ENCODE results near the gene CA5A. TPM values are rescaled to one million over a fixed set of nuclear protein-coding genes. Genes with fewer than 3 reads are reported as not detected.
A peak's percentile ranks its signal among the peaks of the same experiment; 100 is the strongest.

Gene CA5A
- total RNA-seq, 4 donors from 2014 or later, result not detected

DNA sequence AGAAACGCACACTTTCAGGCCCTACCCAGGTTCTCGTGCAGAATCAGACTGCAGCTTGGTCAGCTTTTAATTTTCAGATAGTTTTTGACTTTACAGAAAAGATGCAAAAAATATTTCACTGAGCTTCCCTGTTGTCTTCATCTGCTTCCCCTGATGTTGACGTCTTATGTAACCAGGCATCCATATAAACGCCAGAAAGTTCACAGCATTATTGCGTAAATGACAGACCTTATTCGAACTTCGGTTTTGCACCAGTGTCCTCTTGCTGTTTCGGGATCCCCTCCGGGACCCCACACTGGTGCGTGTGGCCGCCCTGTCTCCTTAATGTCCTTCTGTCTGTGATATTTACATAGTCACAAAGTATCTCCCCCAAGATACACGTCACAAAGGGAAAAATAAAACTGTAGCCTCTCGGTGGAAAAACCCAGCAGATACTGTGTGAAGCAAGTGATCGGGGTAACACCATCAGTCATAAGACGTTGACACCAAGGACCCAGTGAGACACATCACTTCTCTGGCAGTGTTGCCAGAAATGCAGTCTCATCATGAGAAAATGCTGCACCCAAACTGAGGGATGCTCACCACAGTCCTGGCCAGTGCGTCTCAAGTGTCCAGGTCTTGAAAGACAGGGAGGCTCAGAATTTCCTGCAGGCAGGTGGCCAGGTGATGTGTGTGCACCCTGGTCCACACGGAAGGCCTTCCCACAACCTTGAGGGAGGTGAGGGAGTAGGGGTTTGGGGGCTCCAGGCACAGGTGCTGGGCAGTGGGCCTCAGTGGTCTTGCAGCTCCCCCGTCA, 19.2 kb upstream of the CA5A start:
- no peak for TF ChIP-seq CTCF (IDR thresholded peaks at IDR 0.05)
- DNase-seq (ENCODE audit: low spot score) (no peak), ATAC-seq (ENCODE audit: low FRiP score) (no peak)

GRCh38 chr16:87954826-87955225, 18.5 kb upstream of the CA5A start:
- DNase-seq (ENCODE audit: low spot score), result no peak
- ATAC-seq (ENCODE audit: low FRiP score), result no peak
- TF ChIP-seq CTCF (IDR thresholded peaks at IDR 0.05), result no peak

DNA sequence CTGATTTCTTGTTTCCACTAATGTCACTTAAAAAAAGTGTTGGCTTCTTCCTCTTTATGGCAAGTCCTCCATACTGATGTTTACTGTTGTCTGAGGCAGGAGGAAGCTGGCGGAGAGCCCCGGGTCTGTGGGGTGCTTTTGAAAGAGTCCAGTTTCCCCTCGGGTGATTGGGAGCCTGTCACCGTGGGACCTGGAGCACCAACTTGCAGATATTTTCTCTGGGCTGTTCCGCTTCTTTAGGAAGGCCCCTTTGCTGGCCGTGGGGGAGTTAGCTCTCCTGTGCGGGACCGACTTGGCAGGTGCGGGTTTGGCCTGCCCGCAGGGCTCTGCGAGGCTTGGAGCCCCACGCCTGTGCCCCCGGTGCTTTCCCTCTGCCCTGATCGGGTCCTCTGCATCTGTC, 18.0 kb upstream of the CA5A start:
- no peak for TF ChIP-seq CTCF (IDR thresholded peaks at IDR 0.05)
- DNase-seq (ENCODE audit: low spot score) (no peak), ATAC-seq (ENCODE audit: low FRiP score) (no peak)

GRCh38 chr16:87953308-87954215, 17.2 kb upstream of the CA5A start:
- DNase-seq (ENCODE audit: low spot score) (no peak), ATAC-seq (ENCODE audit: low FRiP score) (no peak)
- no peak for TF ChIP-seq CTCF (IDR thresholded peaks at IDR 0.05)

DNA sequence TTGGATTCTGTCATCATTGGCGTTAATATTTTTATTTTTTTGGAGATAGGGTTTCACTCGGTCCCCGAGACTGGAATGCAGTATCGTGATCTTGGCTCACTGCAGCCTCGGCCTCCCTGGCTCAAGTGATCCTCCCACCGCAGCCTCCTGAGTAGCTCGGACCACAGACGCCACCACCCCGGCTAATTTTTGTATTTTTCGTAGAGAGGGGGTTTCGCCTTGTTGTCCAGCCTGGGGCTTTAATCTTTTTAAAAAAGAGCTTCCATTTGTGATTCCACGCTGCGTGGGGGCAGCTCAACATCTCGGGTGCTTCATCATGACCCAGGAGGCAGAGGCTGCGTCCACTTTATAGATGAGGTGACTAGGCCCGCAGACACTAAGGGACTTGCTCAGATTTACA, 16.4 kb upstream of the CA5A start:
- no peak for TF ChIP-seq CTCF (IDR thresholded peaks at IDR 0.05)
- DNase-seq (ENCODE audit: low spot score) (no peak), ATAC-seq (ENCODE audit: low FRiP score) (no peak)

GRCh38 chr16:87951552-87952538, 15.5 kb upstream of the CA5A start:
- ATAC-seq (ENCODE audit: low FRiP score), result peak; percentile 0
- DNase-seq (ENCODE audit: low spot score), result no peak

More at GRCh38 chr16:87951552-87952538, 15.5 kb upstream of the CA5A start:
- TF ChIP-seq CTCF (IDR thresholded peaks at IDR 0.05), result no peak

All from omental fat pad (tissue), 4 donors.